ENCODE data around the gene GPATCH2. TPM values are rescaled to one million over a fixed set of nuclear protein-coding genes. Genes with fewer than 3 reads are reported as not detected.
"Not testable (repeated sequence)": the region's sequence is repeated elsewhere in the genome, so short reads cannot be mapped to it uniquely, and the experiment has no call there.

GPATCH2 gene
- total RNA-seq, 1 donor, result 20.6 TPM

DNA sequence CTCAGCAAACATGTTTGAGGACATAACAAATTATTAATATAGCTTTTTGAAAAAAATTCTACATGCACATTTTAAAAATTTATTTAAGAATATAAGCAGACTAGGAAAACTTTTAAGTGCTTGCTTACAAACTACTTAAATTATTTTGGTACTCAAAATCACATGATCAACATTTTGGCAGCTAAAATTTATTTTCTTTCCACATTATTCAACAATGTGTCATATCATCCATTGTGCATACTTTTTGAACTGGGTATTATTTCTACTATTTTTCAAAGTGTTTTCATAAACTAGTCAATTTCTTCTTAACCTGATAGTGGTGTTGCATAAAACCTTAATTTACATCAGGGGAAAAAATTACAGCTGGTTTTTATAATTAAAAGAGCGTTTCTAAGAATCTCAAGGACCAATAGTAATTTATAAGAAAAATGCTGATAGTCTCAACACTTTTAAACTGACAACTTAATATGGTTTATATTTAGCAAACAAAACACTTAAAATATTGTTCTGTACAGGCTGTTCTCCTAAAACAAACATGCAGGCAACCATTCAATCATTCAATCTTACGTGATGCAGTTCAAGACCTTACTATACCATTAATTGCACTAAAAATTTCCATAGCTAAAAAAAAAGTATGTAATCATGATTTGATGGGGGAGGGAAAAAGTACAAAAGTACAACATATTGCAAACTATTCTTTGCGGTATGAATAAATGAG, 105.0 kb downstream of the GPATCH2 start:
- Histone ChIP-seq H3K27me3 (ENCODE audit: insufficient read depth, low read length) (no peaks in the 10 kb centered on the region), H2AFZ (ENCODE audit: low read length) (no peak overlapping the region), H3K4me3 (ENCODE audit: insufficient read depth, low read length) (no peak overlapping the region), H4K20me1 (ENCODE audit: insufficient read depth, low read length) (peaks cover 17% of the 10 kb centered on the region), H3K4me1 (ENCODE audit: insufficient read depth, low read length) (peaks cover 26% of the 10 kb centered on the region), H3K27ac (ENCODE audit: low read depth, low read length) (peak overlapping the region; percentile 51), H3K4me2 (ENCODE audit: insufficient read depth, low read length) (peak overlapping the region; percentile 64), H3K79me2 (ENCODE audit: insufficient read depth, low read length) (no peaks in the 10 kb centered on the region), H3K9me3 (ENCODE audit: low read depth, low read length) (no peaks in the 10 kb centered on the region), H3K36me3 (ENCODE audit: insufficient read depth, low read length) (no peaks in the 10 kb centered on the region)
- TF ChIP-seq, protein P1, sequence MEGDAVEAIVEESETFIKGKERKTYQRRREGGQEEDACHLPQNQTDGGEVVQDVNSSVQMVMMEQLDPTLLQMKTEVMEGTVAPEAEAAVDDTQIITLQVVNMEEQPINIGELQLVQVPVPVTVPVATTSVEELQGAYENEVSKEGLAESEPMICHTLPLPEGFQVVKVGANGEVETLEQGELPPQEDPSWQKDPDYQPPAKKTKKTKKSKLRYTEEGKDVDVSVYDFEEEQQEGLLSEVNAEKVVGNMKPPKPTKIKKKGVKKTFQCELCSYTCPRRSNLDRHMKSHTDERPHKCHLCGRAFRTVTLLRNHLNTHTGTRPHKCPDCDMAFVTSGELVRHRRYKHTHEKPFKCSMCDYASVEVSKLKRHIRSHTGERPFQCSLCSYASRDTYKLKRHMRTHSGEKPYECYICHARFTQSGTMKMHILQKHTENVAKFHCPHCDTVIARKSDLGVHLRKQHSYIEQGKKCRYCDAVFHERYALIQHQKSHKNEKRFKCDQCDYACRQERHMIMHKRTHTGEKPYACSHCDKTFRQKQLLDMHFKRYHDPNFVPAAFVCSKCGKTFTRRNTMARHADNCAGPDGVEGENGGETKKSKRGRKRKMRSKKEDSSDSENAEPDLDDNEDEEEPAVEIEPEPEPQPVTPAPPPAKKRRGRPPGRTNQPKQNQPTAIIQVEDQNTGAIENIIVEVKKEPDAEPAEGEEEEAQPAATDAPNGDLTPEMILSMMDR (IDR thresholded peaks at IDR 0.05; ENCODE audit: extremely low read depth, low read depth, low read length), result no peak
- DNase-seq (ENCODE audit: insufficient read length, low spot score, missing footprints), result peak; percentile 39

DNA sequence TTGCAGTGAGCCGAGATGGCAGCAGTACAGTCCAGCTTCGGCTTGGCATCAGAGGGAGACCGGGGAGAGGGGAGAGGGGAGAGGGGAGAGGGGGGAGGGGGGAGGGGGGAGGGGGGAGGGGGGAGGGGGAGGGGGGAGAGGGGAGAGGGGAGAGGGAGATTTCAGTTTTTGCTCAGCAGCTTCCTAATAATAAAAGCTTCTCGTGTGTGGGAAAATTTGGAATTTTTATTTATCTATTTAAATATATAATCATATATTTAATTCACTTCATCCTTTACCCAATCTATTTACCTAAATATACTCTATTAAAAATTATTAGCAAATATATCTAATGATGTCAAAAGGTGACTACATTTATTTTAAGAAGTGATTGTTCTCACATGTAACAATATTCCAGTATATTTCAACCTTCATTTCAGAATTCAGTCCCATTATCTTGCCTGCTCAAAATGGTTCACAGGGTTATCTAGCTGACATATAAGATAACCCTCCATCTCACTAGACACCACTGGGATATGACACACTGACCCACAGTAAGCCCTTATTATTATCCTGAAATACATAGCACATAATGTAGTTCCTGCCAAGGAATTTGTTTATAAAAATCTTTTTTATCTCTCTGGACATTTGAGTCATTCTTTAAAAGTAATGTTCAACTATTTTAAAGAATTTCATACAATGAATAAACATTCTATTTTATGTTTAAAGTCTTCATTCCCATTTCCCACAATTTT, 105.9 kb downstream of the GPATCH2 start:
- TF ChIP-seq, protein P1 (IDR thresholded peaks at IDR 0.05; ENCODE audit: extremely low read depth, low read depth, low read length), result no peak
- Histone ChIP-seq H3K4me3 (ENCODE audit: insufficient read depth, low read length) (no peak overlapping the region), H4K20me1 (ENCODE audit: insufficient read depth, low read length) (peaks cover 17% of the 10 kb centered on the region), H2AFZ (ENCODE audit: low read length) (no peak overlapping the region), H3K27me3 (ENCODE audit: insufficient read depth, low read length) (no peaks in the 10 kb centered on the region), H3K4me2 (ENCODE audit: insufficient read depth, low read length) (peak overlapping the region; percentile 64), H3K79me2 (ENCODE audit: insufficient read depth, low read length) (no peaks in the 10 kb centered on the region), H3K27ac (ENCODE audit: low read depth, low read length) (peak overlapping the region; percentile 51), H3K36me3 (ENCODE audit: insufficient read depth, low read length) (no peaks in the 10 kb centered on the region), H3K9me3 (ENCODE audit: low read depth, low read length) (no peaks in the 10 kb centered on the region), H3K4me1 (ENCODE audit: insufficient read depth, low read length) (peaks cover 26% of the 10 kb centered on the region)
- peak; percentile 89 for DNase-seq (ENCODE audit: insufficient read length, low spot score, missing footprints)

DNA sequence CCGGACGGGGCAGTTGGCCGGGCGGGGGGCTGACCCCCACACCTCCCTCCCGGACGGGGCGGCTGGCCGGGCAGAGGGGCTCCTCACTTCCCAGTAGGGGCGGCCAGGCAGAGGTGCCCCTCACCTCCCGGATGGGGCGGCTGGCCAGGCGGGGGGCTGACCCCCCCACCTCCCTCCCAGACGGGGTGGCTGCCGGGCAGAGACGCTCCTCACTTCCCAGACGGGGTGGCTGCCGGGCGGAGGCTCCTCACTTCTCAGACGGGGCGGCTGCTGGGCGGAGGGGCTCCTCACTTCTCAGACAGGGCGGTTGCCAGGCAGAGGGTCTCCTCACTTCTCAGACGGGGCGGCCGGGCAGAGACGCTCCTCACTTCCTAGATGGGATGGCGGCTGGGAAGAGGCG, 107.0 kb downstream of the GPATCH2 start:
- peaks cover 17% of the 10 kb centered on the region for H4K20me1 ChIP-seq (ENCODE audit: insufficient read depth, low read length)
- H3K9me3 ChIP-seq (ENCODE audit: low read depth, low read length); H3K4me2 ChIP-seq (ENCODE audit: insufficient read depth, low read length); H3K27me3 ChIP-seq (ENCODE audit: insufficient read depth, low read length); DNase-seq (ENCODE audit: insufficient read length, low spot score, missing footprints); H2AFZ ChIP-seq (ENCODE audit: low read length); H3K79me2 ChIP-seq (ENCODE audit: insufficient read depth, low read length); H3K27ac ChIP-seq (ENCODE audit: low read depth, low read length); H3K4me3 ChIP-seq (ENCODE audit: insufficient read depth, low read length); H3K36me3 ChIP-seq (ENCODE audit: insufficient read depth, low read length): not testable (repeated sequence)
- H3K4me1 ChIP-seq (ENCODE audit: insufficient read depth, low read length), result peaks cover 26% of the 10 kb centered on the region

DNA sequence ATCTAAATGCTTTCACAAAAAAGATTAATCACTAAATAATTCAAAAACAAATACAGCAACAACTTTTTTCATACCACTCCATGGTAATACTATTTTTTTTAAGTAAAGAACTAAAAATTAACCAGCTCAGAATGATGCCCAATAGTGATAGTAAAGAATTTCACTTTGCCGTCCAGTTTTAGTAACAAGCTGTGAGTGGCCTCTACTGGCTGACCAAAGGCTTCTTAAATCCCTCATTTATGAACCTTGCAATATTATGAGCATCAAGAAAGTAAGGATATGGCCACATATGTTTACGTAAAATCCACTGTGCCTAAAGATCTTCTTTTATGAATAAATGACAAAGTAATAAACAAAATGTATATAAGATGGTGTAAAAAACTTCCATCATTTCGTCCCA, 108.6 kb downstream of the GPATCH2 start:
- Histone ChIP-seq H3K4me1 (ENCODE audit: insufficient read depth, low read length) (peaks cover 14% of the 10 kb centered on the region), H3K4me2 (ENCODE audit: insufficient read depth, low read length) (no peak overlapping the region), H3K4me3 (ENCODE audit: insufficient read depth, low read length) (no peak overlapping the region), H2AFZ (ENCODE audit: low read length) (no peak overlapping the region), H3K79me2 (ENCODE audit: insufficient read depth, low read length) (no peaks in the 10 kb centered on the region), H3K27ac (ENCODE audit: low read depth, low read length) (no peak overlapping the region), H3K9me3 (ENCODE audit: low read depth, low read length) (no peaks in the 10 kb centered on the region), H3K27me3 (ENCODE audit: insufficient read depth, low read length) (no peaks in the 10 kb centered on the region), H4K20me1 (ENCODE audit: insufficient read depth, low read length) (peaks cover 17% of the 10 kb centered on the region), H3K36me3 (ENCODE audit: insufficient read depth, low read length) (no peaks in the 10 kb centered on the region)
- no peak for DNase-seq (ENCODE audit: insufficient read length, low spot score, missing footprints)
- TF ChIP-seq, protein P1 (IDR thresholded peaks at IDR 0.05; ENCODE audit: extremely low read depth, low read depth, low read length), result no peak

Data from osteoblast (primary cell).